ENCODE data around the gene A1BG.
A peak's percentile ranks its signal among the peaks of the same experiment; 100 is the strongest.
"Not testable (repeated sequence)": the region's sequence is repeated elsewhere in the genome, so short reads cannot be mapped to it uniquely, and the experiment has no call there.

The A1BG gene

GRCh38 chr19:58311345-58311865 lies 41.9 kb downstream of the A1BG start:
- TF ChIP-seq CTCF (IDR thresholded peaks at IDR 0.05) = no peak
- TF ChIP-seq ZFX (IDR thresholded peaks at IDR 0.05; ENCODE audit: borderline replicate concordance) = no peak
- no peak overlapping the region for H3K27ac ChIP-seq

DNA sequence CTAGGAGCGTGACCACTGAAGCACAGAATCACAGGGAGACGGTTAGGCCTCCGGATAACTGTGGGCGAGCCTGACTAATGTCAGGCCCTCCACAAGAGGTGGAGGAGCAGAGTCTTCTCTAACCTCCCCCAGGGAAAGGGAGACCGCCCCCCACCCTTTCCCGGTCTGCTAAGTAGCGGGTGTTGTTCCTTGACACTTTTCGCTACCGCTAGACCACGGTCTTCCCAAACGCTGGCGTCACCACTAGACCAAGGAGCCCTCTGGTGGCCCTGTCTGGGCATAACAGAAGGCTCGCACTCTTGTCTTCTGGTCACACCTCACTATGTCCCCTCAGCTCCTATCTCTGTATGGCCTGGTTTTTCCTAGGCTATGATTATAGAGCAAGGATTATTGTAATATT lies 42.6 kb downstream of the A1BG start:
- H3K27ac ChIP-seq = not testable (repeated sequence)
- peak; percentile 73 for TF ChIP-seq CTCF (IDR thresholded peaks at IDR 0.05)

- TF ChIP-seq CTCF (IDR thresholded peaks at IDR 0.05) (no peak), ZFX (IDR thresholded peaks at IDR 0.05; ENCODE audit: borderline replicate concordance) (no peak)
- H3K27ac ChIP-seq = no peak overlapping the region
These were observed 45.6 kb downstream of the A1BG start for GRCh38 chr19:58307736-58308135.

- no peak for TF ChIP-seq ZFX (IDR thresholded peaks at IDR 0.05; ENCODE audit: borderline replicate concordance)
- no peak for TF ChIP-seq CTCF (IDR thresholded peaks at IDR 0.05)
- peak overlapping the region; percentile 85 for H3K27ac ChIP-seq
These were observed 47.4 kb downstream of the A1BG start for GRCh38 chr19:58305932-58306323.

DNA sequence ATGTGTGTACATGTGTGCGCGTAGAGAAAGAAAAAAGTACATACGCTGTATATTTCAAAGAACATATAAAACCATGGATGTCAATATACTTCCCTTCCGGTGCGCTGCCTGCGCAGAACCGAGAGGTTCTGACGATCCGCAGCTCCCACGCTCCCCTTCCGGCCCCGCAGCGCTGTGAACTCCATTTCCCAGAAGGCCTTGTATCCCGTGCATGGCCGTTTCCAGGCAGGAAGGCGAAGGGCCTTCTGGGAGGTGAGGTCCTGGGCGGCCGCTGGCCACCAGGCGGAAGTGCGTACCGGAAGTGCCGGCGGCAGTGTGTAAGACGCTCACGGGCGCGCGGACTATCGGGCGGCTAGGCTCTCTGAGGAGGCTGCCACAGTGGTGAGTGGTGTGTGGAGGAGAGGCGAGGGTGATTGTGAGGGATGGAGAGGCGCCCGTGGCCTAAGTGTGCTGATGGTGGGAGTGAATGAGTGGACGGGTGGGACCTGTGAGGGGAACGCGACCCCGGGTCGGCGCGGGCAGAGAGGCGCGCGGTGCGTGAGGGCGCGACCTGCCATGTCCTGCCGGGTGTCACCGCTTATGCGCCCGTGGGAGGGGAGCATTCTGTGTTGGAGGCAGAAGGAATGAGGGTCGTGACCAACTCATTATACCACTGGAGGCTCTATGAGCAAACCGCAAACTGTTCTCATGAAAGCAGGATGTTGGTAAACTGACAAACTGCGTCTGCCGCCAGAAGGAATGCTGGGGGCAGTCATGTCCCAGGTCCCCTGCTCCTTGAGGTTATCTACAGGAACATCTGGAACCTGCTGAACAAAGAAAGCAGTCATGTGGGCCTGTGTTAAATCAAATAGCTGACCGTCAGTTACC lies 48.0 kb downstream of the A1BG start, which contains the start of gene ERVK3-1:
Gene ERVK3-1, plus strand, starts transcription at position 313 of the 867 bp plus-strand sequence. CDS start 6,792 bp downstream, outside the sequence.
- TF ChIP-seq CTCF (IDR thresholded peaks at IDR 0.05) = no peak
- TF ChIP-seq ZFX (IDR thresholded peaks at IDR 0.05; ENCODE audit: borderline replicate concordance) = no peak
- peak within 1 kb of the TSS; percentile 85 for H3K27ac ChIP-seq

DNA sequence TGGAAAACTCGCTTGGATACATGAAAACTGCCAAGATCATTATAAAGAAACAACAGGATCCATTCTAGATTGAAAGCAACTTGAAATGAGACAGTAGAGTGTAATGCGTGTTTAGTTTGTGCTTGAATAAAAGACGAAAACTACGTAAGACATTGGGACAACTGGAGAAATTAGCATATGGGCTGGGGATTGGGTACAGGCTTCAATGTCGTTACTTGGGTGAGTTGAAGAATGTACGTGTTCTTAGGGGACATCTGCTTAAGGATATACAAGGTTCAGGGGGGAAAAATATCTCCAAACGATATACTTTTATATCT lies 48.6 kb downstream of the A1BG start:
- TF ChIP-seq CTCF (IDR thresholded peaks at IDR 0.05) (no peak), ZFX (IDR thresholded peaks at IDR 0.05; ENCODE audit: borderline replicate concordance) (no peak)
- H3K27ac ChIP-seq = peak overlapping the region; percentile 85

DNA sequence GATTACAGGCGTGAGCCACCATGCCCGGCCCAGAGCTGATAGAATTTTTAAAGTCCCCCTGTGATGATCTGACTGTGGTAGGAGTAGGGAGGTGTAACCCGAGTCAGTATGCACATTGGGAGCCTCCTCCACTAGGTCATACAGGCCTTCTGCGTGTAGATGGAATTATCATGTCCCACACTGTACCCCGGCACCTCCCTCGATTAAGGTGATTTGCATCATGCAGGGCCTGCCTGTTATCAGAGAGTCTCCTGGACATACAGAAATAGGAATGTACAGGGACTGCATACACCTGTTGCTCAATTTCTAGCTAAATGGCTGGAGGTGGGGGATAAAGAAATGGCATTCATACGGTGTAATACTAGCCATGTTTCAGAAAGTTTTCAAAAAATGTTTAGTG lies 49.0 kb downstream of the A1BG start:
- no peak for TF ChIP-seq ZFX (IDR thresholded peaks at IDR 0.05; ENCODE audit: borderline replicate concordance)
- TF ChIP-seq CTCF (IDR thresholded peaks at IDR 0.05) = no peak
- peak overlapping the region; percentile 85 for H3K27ac ChIP-seq
